ENCODE results near the gene MCAM.
A peak's percentile ranks its signal among the peaks of the same experiment; 100 is the strongest.

The MCAM gene, protein sequence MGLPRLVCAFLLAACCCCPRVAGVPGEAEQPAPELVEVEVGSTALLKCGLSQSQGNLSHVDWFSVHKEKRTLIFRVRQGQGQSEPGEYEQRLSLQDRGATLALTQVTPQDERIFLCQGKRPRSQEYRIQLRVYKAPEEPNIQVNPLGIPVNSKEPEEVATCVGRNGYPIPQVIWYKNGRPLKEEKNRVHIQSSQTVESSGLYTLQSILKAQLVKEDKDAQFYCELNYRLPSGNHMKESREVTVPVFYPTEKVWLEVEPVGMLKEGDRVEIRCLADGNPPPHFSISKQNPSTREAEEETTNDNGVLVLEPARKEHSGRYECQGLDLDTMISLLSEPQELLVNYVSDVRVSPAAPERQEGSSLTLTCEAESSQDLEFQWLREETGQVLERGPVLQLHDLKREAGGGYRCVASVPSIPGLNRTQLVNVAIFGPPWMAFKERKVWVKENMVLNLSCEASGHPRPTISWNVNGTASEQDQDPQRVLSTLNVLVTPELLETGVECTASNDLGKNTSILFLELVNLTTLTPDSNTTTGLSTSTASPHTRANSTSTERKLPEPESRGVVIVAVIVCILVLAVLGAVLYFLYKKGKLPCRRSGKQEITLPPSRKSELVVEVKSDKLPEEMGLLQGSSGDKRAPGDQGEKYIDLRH

GRCh38 chr11:119316729-119317591 lies at the start of gene MCAM:
MCAM (minus strand) TSS chr11:119317130; CDS start chr11:119317101, 29 bp downstream.
- DNase-seq (ENCODE audit: insufficient read length, low spot score) (no peak), FAIRE-seq (no peak)

DNA sequence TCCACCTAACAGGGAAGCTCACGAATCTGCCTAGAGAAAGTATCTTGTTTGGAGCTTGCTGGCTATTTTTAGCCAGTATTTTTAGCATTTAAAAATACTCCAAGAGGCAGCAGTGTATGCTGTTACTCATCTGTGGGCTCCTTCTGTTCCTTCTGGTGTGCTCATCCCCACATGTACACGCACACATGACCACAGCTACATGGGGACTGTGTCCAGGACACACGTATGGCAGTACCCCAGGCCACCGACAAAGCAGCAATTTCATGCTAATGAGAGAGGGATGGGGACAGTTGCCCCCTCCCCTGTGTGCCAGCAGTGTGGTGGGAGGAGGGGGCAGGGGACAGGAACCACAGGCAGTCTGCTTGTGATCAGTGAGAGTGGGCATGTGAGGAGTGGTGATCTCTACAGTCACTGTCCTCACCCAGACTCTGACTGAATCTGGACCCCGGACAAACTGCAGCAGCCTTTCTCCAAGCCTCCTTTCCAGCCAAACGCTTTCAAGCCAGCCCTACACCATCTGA lies 48.2 kb upstream of the MCAM start:
- FAIRE-seq (no peak), DNase-seq (ENCODE audit: insufficient read length, low spot score) (no peak)

DNA sequence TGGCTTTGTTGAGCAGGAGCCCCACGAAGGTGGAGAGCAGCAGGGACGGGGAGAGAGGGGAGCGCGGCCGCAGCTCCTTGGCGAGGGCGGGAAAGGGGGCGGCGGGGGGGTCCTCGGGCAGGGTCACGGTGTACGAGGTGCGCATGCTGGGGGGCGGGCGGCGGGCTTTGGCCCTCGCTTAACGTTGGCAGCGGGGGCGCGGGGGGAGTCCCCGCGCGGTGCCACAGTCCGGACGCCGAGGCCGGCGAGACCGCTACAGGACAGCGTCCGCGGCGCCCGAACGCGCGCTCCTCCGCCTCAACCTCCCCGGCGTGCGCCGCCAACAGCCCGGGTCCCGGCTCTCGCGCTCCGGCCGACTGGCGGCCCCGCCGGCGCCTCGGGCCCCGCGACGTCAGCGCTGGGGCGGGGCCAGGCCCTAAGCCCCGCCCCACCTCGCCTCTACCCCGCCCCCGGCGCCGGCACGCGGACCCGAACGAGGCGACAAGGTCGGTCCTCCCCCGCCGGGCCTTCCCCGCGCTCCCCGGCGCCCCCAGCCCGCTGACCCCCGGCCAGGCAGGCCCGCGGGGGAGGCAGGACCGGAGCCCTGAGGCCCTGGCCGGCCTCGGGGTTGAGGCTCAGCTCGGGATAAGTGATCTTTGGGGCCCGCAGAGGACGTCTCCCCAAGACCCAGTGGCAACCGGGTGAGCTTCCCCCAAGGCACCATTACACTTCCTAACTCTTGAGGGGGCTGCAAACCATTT lies 47.1 kb upstream of the MCAM start:
- DNase-seq (ENCODE audit: insufficient read length, low spot score) (peak; percentile 58), FAIRE-seq (no peak)

GRCh38 chr11:119363081-119363850 lies 46.3 kb upstream of the MCAM start:
- FAIRE-seq, result no peak
- DNase-seq (ENCODE audit: insufficient read length, low spot score), result no peak

- DNase-seq (ENCODE audit: insufficient read length, low spot score) (no peak), FAIRE-seq (no peak)
These were observed 45.8 kb upstream of the MCAM start for GRCh38 chr11:119362741-119363080.

GRCh38 chr11:119361941-119362725 lies 45.2 kb upstream of the MCAM start:
- no peak for DNase-seq (ENCODE audit: insufficient read length, low spot score)
- FAIRE-seq, result no peak

DNA sequence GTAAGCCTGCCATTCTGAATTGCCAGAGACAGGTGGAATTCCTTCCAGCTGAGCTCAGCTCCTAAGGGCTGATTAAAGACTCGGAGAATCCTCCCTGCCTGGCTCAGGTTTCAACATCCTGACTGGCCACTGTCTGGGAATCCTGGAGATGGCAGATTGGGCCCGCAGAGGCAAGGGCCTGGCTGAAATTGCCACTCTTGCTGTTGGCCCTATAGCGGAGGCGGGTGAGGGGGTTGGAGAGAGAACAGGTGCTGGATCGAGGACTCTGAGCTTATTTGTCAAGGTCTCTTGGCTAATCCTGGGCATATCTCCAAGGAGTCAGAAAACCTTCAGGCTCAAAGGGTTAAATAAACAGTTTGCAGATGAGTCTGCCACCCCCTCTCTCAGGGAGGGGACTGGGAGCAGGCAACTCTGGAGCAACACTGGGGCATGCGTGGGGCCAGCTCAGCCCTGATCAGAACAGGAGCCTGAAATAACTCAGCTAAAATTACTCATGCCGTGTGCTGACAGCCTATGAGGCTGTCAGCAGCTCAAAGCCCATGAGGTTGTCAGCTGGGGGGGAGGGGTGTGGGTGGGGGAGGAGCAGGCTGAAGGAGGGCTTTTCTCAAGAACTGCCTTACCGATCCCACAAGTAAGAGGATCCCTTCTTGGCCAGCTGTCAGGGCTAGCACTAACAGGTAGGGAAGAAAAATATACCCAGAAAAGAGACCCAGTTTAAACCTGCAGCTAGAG lies 44.3 kb upstream of the MCAM start:
- DNase-seq (ENCODE audit: insufficient read length, low spot score) (no peak), FAIRE-seq (no peak)

- FAIRE-seq (no peak), DNase-seq (ENCODE audit: insufficient read length, low spot score) (no peak)
These were observed 42.7 kb upstream of the MCAM start for GRCh38 chr11:119359365-119360214.

- DNase-seq (ENCODE audit: insufficient read length, low spot score) (no peak), FAIRE-seq (no peak)
These were observed 40.1 kb upstream of the MCAM start for GRCh38 chr11:119357074-119357473.

GRCh38 chr11:119356349-119357031 lies 39.6 kb upstream of the MCAM start:
- no peak for FAIRE-seq

GRCh38 chr11:119355091-119355843 lies 38.3 kb upstream of the MCAM start:
- no peak for FAIRE-seq

More at GRCh38 chr11:119356349-119357031, 39.6 kb upstream of the MCAM start:
- DNase-seq (ENCODE audit: insufficient read length, low spot score), result peak; percentile 86

DNA sequence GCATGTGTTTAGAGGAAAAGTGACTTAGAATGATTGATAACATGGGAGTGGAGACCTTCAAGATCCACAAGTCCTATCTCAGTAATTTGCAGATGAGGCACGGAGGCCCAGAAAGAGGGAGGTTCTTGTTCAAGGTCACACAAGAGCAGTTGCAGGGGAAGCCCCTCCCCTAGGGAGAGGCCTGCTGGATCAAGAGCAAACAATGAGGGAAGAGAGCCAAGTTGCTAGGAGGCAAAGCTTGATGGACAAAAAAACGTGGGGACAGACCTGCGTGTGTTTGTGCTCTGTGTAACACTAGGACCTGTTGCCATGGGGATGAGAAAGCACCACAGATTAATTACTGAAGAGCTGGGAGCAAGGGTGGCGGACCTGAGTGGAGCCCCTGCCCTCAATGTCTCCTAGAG lies 35.9 kb upstream of the MCAM start:
- DNase-seq (ENCODE audit: insufficient read length, low spot score), result no peak

More at GRCh38 chr11:119355091-119355843, 38.3 kb upstream of the MCAM start:
- no peak for DNase-seq (ENCODE audit: insufficient read length, low spot score)

GRCh38 chr11:119351232-119351631 lies 34.3 kb upstream of the MCAM start:
- FAIRE-seq, result no peak
- no peak for DNase-seq (ENCODE audit: insufficient read length, low spot score)

More for the DNA sequence above, 35.9 kb upstream of the MCAM start:
- no peak for FAIRE-seq

GRCh38 chr11:119350302-119350701 lies 33.4 kb upstream of the MCAM start:
- FAIRE-seq, result no peak

GRCh38 chr11:119347940-119348605 lies 31.1 kb upstream of the MCAM start:
- DNase-seq (ENCODE audit: insufficient read length, low spot score) (no peak), FAIRE-seq (no peak)

More at GRCh38 chr11:119350302-119350701, 33.4 kb upstream of the MCAM start:
- DNase-seq (ENCODE audit: insufficient read length, low spot score), result no peak

Measured in GM19239 (cell line).